Suprapubic skin (tissue), 3 donors: ENCODE data around the gene PCDHB16.
"Not testable (repeated sequence)": the region's sequence is repeated elsewhere in the genome, so short reads cannot be mapped to it uniquely, and the experiment has no call there.

Source experiments
- POLR2AphosphoS5 ChIP-seq, 3 donors: sonication (generic); formaldehyde crosslinking; IDR thresholded peaks; one replicate each; pipeline ENCODE4 v1.6.1; 2017; ENCODE audit warnings: antibody characterized with exemption in 3 of 3
- TF ChIP-seq, protein P1 (sequence below), 2 donors: fragments of 200-600 bp in 1 of 2; fragments of 450-650 bp in 1 of 2; sonication (generic) in 1 of 2; IDR thresholded peaks; one replicate each; pipeline ENCODE4 v1.5.1; 2016 to 2019; ENCODE audit warnings: antibody characterized with exemption in 2 of 2, mild to moderate bottlenecking in 1 of 2, moderate library complexity in 1 of 2

DNA sequence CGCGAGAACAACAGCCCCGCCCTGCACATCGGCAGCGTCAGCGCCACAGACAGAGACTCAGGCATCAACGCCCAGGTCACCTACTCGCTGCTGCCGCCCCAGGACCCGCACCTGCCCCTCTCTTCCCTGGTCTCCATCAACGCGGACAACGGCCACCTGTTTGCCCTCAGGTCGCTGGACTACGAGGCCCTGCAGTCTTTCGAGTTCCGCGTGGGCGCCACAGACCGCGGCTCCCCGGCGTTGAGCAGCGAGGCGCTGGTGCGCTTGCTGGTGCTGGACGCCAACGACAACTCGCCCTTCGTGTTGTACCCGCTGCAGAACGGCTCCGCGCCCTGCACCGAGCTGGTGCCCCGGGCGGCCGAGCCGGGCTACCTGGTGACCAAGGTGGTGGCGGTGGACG is 30.6 kb upstream of the PCDHB16 start:
- TF ChIP-seq, protein P1, sequence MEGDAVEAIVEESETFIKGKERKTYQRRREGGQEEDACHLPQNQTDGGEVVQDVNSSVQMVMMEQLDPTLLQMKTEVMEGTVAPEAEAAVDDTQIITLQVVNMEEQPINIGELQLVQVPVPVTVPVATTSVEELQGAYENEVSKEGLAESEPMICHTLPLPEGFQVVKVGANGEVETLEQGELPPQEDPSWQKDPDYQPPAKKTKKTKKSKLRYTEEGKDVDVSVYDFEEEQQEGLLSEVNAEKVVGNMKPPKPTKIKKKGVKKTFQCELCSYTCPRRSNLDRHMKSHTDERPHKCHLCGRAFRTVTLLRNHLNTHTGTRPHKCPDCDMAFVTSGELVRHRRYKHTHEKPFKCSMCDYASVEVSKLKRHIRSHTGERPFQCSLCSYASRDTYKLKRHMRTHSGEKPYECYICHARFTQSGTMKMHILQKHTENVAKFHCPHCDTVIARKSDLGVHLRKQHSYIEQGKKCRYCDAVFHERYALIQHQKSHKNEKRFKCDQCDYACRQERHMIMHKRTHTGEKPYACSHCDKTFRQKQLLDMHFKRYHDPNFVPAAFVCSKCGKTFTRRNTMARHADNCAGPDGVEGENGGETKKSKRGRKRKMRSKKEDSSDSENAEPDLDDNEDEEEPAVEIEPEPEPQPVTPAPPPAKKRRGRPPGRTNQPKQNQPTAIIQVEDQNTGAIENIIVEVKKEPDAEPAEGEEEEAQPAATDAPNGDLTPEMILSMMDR (IDR thresholded peaks at IDR 0.05): not testable (repeated sequence)
- TF ChIP-seq POLR2AphosphoS5 (IDR thresholded peaks at IDR 0.05): not testable (repeated sequence)
